Activated T-helper 1 cell treated with anti-CD3 and anti-CD28 coated beads, Interleukin-2, amount 50 U/mL, for 16 hours (primary cell): Measurements from ENCODE around the gene IL17C.
"Not testable (repeated sequence)": the region's sequence is repeated elsewhere in the genome, so short reads cannot be mapped to it uniquely, and the experiment has no call there.

ENCODE experiments used
- DNase-seq, 2 donors: peaks; one replicate each; pipeline ENCODE4 v3.0.0-alpha.2; 2020; ENCODE audit warnings: low read depth in 1 of 2, low spot score in 1 of 2

IL17C gene

GRCh38 chr16:88657371-88657770, 19.0 kb downstream of the IL17C start:
- no peak for DNase-seq

GRCh38 chr16:88658714-88659113, 20.3 kb downstream of the IL17C start:
- DNase-seq = no peak

GRCh38 chr16:88659160-88659559, 20.8 kb downstream of the IL17C start:
- no peak for DNase-seq

GRCh38 chr16:88661468-88661867, 23.1 kb downstream of the IL17C start:
- no peak for DNase-seq

- DNase-seq = no peak
Measured at GRCh38 chr16:88662222-88662842, 24.0 kb downstream of the IL17C start.

GRCh38 chr16:88662843-88663606, 24.7 kb downstream of the IL17C start, which contains the start of gene MVD:
Gene MVD, minus strand, starts transcription at chr16:88663091. Its CDS starts 11 bp downstream, at chr16:88663080.
- DNase-seq = peak; percentile 86 to 95

GRCh38 chr16:88665148-88665547, 26.8 kb downstream of the IL17C start:
- no peak for DNase-seq

- no peak for DNase-seq
Measured at GRCh38 chr16:88665570-88665969, 27.2 kb downstream of the IL17C start.

GRCh38 chr16:88667461-88667860, 29.1 kb downstream of the IL17C start:
- no peak for DNase-seq

- not testable (repeated sequence) for DNase-seq
Measured at GRCh38 chr16:88669493-88669892, 31.1 kb downstream of the IL17C start.

GRCh38 chr16:88669980-88670379, 31.6 kb downstream of the IL17C start:
- no peak for DNase-seq

- no peak for DNase-seq
Measured at GRCh38 chr16:88671806-88672205, 33.4 kb downstream of the IL17C start.

- DNase-seq = no peak
Measured at GRCh38 chr16:88672776-88673175, 34.4 kb downstream of the IL17C start.

- DNase-seq = no peak
Measured at GRCh38 chr16:88673716-88674379, 35.5 kb downstream of the IL17C start.

- no peak for DNase-seq
Measured at GRCh38 chr16:88676502-88677242, 38.3 kb downstream of the IL17C start.

- no peak for DNase-seq
Measured at GRCh38 chr16:88677721-88678120, 39.3 kb downstream of the IL17C start.

GRCh38 chr16:88678224-88678979, 40.0 kb downstream of the IL17C start:
- DNase-seq = no peak

GRCh38 chr16:88680554-88681083, 42.2 kb downstream of the IL17C start:
- no peak for DNase-seq

- no peak for DNase-seq
Measured at GRCh38 chr16:88681084-88681680, 42.8 kb downstream of the IL17C start.
